GM12878 (cell line): ENCODE measurements around the gene SCYL1. TPM values are rescaled to one million over a fixed set of nuclear protein-coding genes. Genes with fewer than 3 reads are reported as not detected.
A peak's percentile ranks its signal among the peaks of the same experiment; 100 is the strongest.

Experiments
- ATAC-seq: fragments of 200-7000 bp; cut with Tn5 transposase; 3 replicates; pipeline ENCODE4 v1.9.1; 2020; ENCODE audit warnings: mild to moderate bottlenecking, moderate library complexity
- BruUV-seq: library from RNA; stranded (reverse); fragments of 400-500 nt; replicated peaks from 2 replicates; lab custom pipeline; 2021; lab: Mats Ljungman, UMichigan
- CTCF ChIA-PET: fragments of 300-600 bp; sonication (Branson Sonifier 250); formaldehyde crosslinking; extraction: SDS; loops from one replicate; lab custom pipeline; 2021; ENCODE audit warnings: inconsistent platforms; lab: Yijun Ruan, JAX
- POLR2A ChIA-PET: fragments of 350-600 bp; formaldehyde crosslinking; extraction: SDS; loops from one replicate; lab custom pipeline; 2021; ENCODE audit warnings: inconsistent platforms; lab: Charles Lee
- RAD21 ChIA-PET: fragments of 300-600 bp; sonication (Branson Sonifier 250); formaldehyde crosslinking; loops from one replicate; lab custom pipeline; 2023; ENCODE audit warnings: antibody characterized with exemption; ENCODE audit not compliant: unreplicated experiment; lab: Charles Lee
- SMC1A ChIA-PET: fragments of 300-600 bp; sonication (Branson Sonifier 250); formaldehyde crosslinking; loops from one replicate; lab custom pipeline; 2023; ENCODE audit not compliant: unreplicated experiment, uncharacterized antibody; lab: Charles Lee
- DNase-seq: peaks from one replicate; pipeline ENCODE4 v3.0.0-alpha.2; 2011; ENCODE audit warnings: low read depth, low spot score
- FAIRE-seq: peaks from 3 replicates; lab custom pipeline; 2011; peaks lifted over from hg19 to GRCh38; lab: Jason Lieb, UNC
- H2AFZ ChIP-seq: 2 replicates; pipeline ENCODE4 v1.6.0; 2011; ENCODE audit warnings: low read depth, low read length, control low read depth; ENCODE audit not compliant: control insufficient read depth
- H3K27ac ChIP-seq: 2 replicates; pipeline ENCODE4 v1.5.1; 2011; ENCODE audit warnings: control low read depth; ENCODE audit not compliant: control insufficient read depth, insufficient read depth
- H3K27me3 ChIP-seq, 2 experiments: replicated peaks in 1 of 2; 2 replicates each; pipeline versions ENCODE4 v1.6.0 to v1.6.1; 2011; ENCODE audit warnings: low read length in 1 of 2; ENCODE audit not compliant: control insufficient read depth in 2 of 2, insufficient read depth in 2 of 2
- H3K36me3 ChIP-seq, 2 experiments: 2 replicates each; pipeline ENCODE4 v1.5.1; 2011; ENCODE audit warnings: low read length in 1 of 2; ENCODE audit not compliant: control insufficient read depth in 2 of 2, insufficient read depth in 2 of 2
- H3K4me1 ChIP-seq: 2 replicates; pipeline ENCODE4 v1.6.1; 2011; ENCODE audit warnings: mild to moderate bottlenecking, low read length, moderate library complexity, mixed read lengths; ENCODE audit not compliant: control insufficient read depth, insufficient read depth
- H3K4me2 ChIP-seq: 2 replicates; pipeline ENCODE4 v1.6.0; 2011; ENCODE audit warnings: control low read depth; ENCODE audit not compliant: control insufficient read depth, insufficient read depth
- H3K4me3 ChIP-seq: fragments of 200-600 bp; sonication (generic); 2 replicates; pipeline ENCODE4 v1.5.1; 2016
- H3K79me2 ChIP-seq: 2 replicates; pipeline ENCODE4 v1.6.0; 2011; ENCODE audit warnings: low read length; ENCODE audit not compliant: control insufficient read depth, insufficient read depth
- H3K9ac ChIP-seq: 2 replicates; pipeline ENCODE4 v1.8.0; 2011; ENCODE audit warnings: low read length, control low read depth, mixed read lengths; ENCODE audit not compliant: control insufficient read depth, insufficient read depth
- H3K9me3 ChIP-seq: replicated peaks from 3 replicates; pipeline ENCODE4 v1.5.1; 2011; ENCODE audit warnings: mild to moderate bottlenecking, low read length; ENCODE audit not compliant: control insufficient read depth, insufficient read depth
- H4K20me1 ChIP-seq: 2 replicates; pipeline ENCODE4 v1.6.0; 2011; ENCODE audit not compliant: control insufficient read depth, insufficient read depth
- HDGF ChIP-seq: fragments of 450-650 bp; IDR thresholded peaks from 2 replicates; pipeline ENCODE4 v1.6.1; 2016; ENCODE audit warnings: antibody characterized with exemption
- MLLT1 ChIP-seq: fragments of 450-650 bp; IDR thresholded peaks from 2 replicates; pipeline ENCODE4 v1.6.1; 2016; ENCODE audit warnings: mild to moderate bottlenecking
- MYC ChIP-seq: IDR thresholded peaks from 2 replicates; pipeline ENCODE4 v1.6.1; 2011; ENCODE audit warnings: mild to moderate bottlenecking, low read length, moderate library complexity, inconsistent platforms; ENCODE audit not compliant: insufficient read depth, insufficient replicate concordance, insufficient read length, severe bottlenecking
- RAD21 ChIP-seq: IDR thresholded peaks from 2 replicates; pipeline ENCODE4 v1.6.1; 2011; ENCODE audit warnings: mild to moderate bottlenecking, low read depth, low read length, moderate library complexity; ENCODE audit not compliant: insufficient read depth
- SMAD1 ChIP-seq: fragments of 450-650 bp; IDR thresholded peaks from 2 replicates; pipeline ENCODE4 v1.6.1; 2018; ENCODE audit warnings: mild to moderate bottlenecking, low read depth; ENCODE audit not compliant: partially characterized antibody
- SMAD5 ChIP-seq: IDR thresholded peaks from 2 replicates; pipeline ENCODE4 v1.6.1; 2016; ENCODE audit warnings: antibody characterized with exemption, low read depth
- ZBTB40 ChIP-seq: fragments of 450-650 bp; IDR thresholded peaks from 2 replicates; pipeline ENCODE4 v1.6.1; 2016; ENCODE audit warnings: mild to moderate bottlenecking, moderate library complexity, borderline replicate concordance
- ZNF274 ChIP-seq: IDR thresholded peaks from one replicate; pipeline ENCODE4 v1.8.0; 2011; ENCODE audit not compliant: insufficient read length, insufficient read depth
- ZNF687 ChIP-seq: fragments of 450-650 bp; IDR thresholded peaks from 2 replicates; pipeline ENCODE4 v1.6.1; 2017; ENCODE audit warnings: mild to moderate bottlenecking, moderate library complexity
- WGBS: methylation state at CpG from one replicate; pipeline ENCODE4 v1.1.6; 2016; ENCODE audit warnings: low lambda C conversion rate; ENCODE audit not compliant: insufficient replicate concordance, insufficient coverage; ENCODE audit errors: missing lambda C conversion rate; 5-methylcytosine and 5-hydroxymethylcytosine counted together
- in situ Hi-C: fragments of 300-500 bp; cut with MboI; formaldehyde crosslinking; loops from 9 replicates; pipeline ENCODE4 v1.14.3; 2018; ENCODE audit warnings: mixed read lengths
- intact Hi-C: fragments of 100-400 bp; cut with micrococcal nuclease; formaldehyde crosslinking; loops from one replicate; pipeline ENCODE4 v1.14.2; 2022; ENCODE audit not compliant: unreplicated experiment
- polyA plus RNA-seq, 11 experiments: library from polyadenylated mRNA; depleted of rRNA in 4 of 11; unstranded in 6 of 11; stranded (reverse) in 5 of 11; fragments of >200 nt; fragmentation: Nextera tagmentation in 4 of 11; fragmentation: Illumina TruSeq in 1 of 11; extraction: Ambion mirVana in 4 of 11; extraction: Trizol in 1 of 11; gene quantifications; 1 replicate in 1 of 11; 2 replicates in 10 of 11; pipeline versions ENCODE4 v1.2.1 to v1.2.3, GENCODE V29; 2011 to 2016; ENCODE audit warnings: inconsistent platforms in 2 of 11, missing spikeins in 2 of 11, low read depth in 1 of 11
- total RNA-seq, 4 experiments: library from RNA; depleted of rRNA in 3 of 4; stranded (reverse); fragments of >200 nt in 3 of 4; fragmentation: Illumina TruSeq in 1 of 4; extraction: Trizol in 1 of 4; gene quantifications; 2 replicates each; pipeline versions ENCODE4 v1.2.1 to v1.2.3, GENCODE V29; 2013 to 2021

Gene SCYL1
- total and polyA plus RNA-seq, 10 of the 15 experiments (the other 5 are each of a cell fraction or from before 2014, with no cell fraction given) = 0.80 to 82.7 (median 51.2) TPM

- CTCF ChIA-PET = interaction anchor here (1.0 to 5.5 kb wide), 10 partner anchors 8 to 207 kb away, joined by 4 to 89 read pairs (median 5); no protein-coding TSS in a partner anchor
- 2% methylated on average over 28 of the region's 28 CpGs for WGBS
- RAD21 ChIA-PET = interaction anchor here (1.0 to 6.1 kb wide), 11 partner anchors 10 to 153 kb away, joined by 3 to 58 read pairs (median 4); partner anchors contain the start of genes MAP3K11, PCNX3 and SIPA1
- Histone ChIP-seq H3K27ac (peak overlapping the region; percentile 76), H4K20me1 (no peaks in the 10 kb centered on the region), H3K4me3 (peak overlapping the region; percentile 84), H3K4me1 (peaks cover 33% of the 10 kb centered on the region), H2AFZ (peak overlapping the region; percentile 90), H3K27me3 (no peaks in the 10 kb centered on the region), H3K9me3 (no peaks in the 10 kb centered on the region), H3K79me2 (peaks cover 46% of the 10 kb centered on the region), H3K36me3 (no peaks in the 10 kb centered on the region; a peak in 1 of 4 replicates), H3K4me2 (peak overlapping the region; percentile 93), H3K9ac (peak overlapping the region; percentile 87)
- FAIRE-seq (no peak), ATAC-seq (peak; percentile 40), DNase-seq (no peak)
- in situ Hi-C loops = no loop called here
- TSS peak; percentile 86 for BruUV-seq
- POLR2A ChIA-PET = interaction anchor here (0.6 to 4.7 kb wide), 9 partner anchors 20 to 84 kb away, joined by 3 to 66 read pairs (median 4); partner anchors contain the start of genes PCNX3 and SCYL1
- intact Hi-C loops = no loop called here
- TF ChIP-seq ZNF687 (peak; percentile 88; the same call in 1 of the 2 replicates), RAD21 (no peak), HDGF (peak; percentile 54; the same call in 1 of the 2 replicates), MYC (peak; percentile 0), SMAD5 (peak; percentile 73; the same call in 1 of the 2 replicates), ZNF274 (no peak), ZBTB40 (peak; percentile 29), MLLT1 (peak; percentile 44; the same call in 1 of the 2 replicates), SMAD1 (peak; percentile 66)
- SMC1A ChIA-PET = interaction anchor here (1.0 to 4.8 kb wide), 3 partner anchors 17 to 28 kb away, joined by 3 to 48 read pairs (median 37); no protein-coding TSS in a partner anchor
These were observed 44.5 kb downstream of the SCYL1 start for GRCh38 chr11:65569164-65569972.
